ENCODE data around the gene WDR20.

The WDR20 gene

GRCh38 chr14:102177161-102177560, 37.5 kb downstream of the WDR20 start:
- H3K4me2 ChIP-seq, result no peak overlapping the region
- H4K20me1 ChIP-seq (ENCODE audit: insufficient read depth), result no peaks in the 10 kb centered on the region; the same call in 1 of the 2 replicates
- H3K36me3 ChIP-seq (ENCODE audit: insufficient read depth), result no peaks in the 10 kb centered on the region
- H3K79me2 ChIP-seq (ENCODE audit: insufficient read depth, low read depth), result peaks cover 41% of the 10 kb centered on the region
- peaks cover 14% of the 10 kb centered on the region for H3K4me1 ChIP-seq (ENCODE audit: low read depth, poor library complexity, severe bottlenecking)
- H2AFZ ChIP-seq (ENCODE audit: low read depth), result no peak overlapping the region
- H3K27me3 ChIP-seq (ENCODE audit: insufficient read depth, low read depth), result no peaks in the 10 kb centered on the region
- H3K4me3 ChIP-seq (IDR thresholded peaks at IDR 0.05; ENCODE audit: insufficient read depth, low read depth, low read length), result no peak overlapping the region
- TF ChIP-seq, protein P1, sequence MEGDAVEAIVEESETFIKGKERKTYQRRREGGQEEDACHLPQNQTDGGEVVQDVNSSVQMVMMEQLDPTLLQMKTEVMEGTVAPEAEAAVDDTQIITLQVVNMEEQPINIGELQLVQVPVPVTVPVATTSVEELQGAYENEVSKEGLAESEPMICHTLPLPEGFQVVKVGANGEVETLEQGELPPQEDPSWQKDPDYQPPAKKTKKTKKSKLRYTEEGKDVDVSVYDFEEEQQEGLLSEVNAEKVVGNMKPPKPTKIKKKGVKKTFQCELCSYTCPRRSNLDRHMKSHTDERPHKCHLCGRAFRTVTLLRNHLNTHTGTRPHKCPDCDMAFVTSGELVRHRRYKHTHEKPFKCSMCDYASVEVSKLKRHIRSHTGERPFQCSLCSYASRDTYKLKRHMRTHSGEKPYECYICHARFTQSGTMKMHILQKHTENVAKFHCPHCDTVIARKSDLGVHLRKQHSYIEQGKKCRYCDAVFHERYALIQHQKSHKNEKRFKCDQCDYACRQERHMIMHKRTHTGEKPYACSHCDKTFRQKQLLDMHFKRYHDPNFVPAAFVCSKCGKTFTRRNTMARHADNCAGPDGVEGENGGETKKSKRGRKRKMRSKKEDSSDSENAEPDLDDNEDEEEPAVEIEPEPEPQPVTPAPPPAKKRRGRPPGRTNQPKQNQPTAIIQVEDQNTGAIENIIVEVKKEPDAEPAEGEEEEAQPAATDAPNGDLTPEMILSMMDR (conservative IDR thresholded peaks at IDR 0.05; ENCODE audit: low read depth, low read length), result no peak
- H3K27ac ChIP-seq, result no peak overlapping the region
- no peak overlapping the region for H3K9ac ChIP-seq

- no peak overlapping the region for H3K27ac ChIP-seq
- H3K4me1 ChIP-seq (ENCODE audit: low read depth, poor library complexity, severe bottlenecking), result peaks cover 17% of the 10 kb centered on the region
- H3K4me2 ChIP-seq, result no peak overlapping the region
- no peaks in the 10 kb centered on the region; the same call in 1 of the 2 replicates for H4K20me1 ChIP-seq (ENCODE audit: insufficient read depth)
- H3K79me2 ChIP-seq (ENCODE audit: insufficient read depth, low read depth), result peaks cover 48% of the 10 kb centered on the region
- no peaks in the 10 kb centered on the region for H3K36me3 ChIP-seq (ENCODE audit: insufficient read depth)
- no peak overlapping the region for H3K4me3 ChIP-seq (IDR thresholded peaks at IDR 0.05; ENCODE audit: insufficient read depth, low read depth, low read length)
- H2AFZ ChIP-seq (ENCODE audit: low read depth), result no peak overlapping the region
- no peaks in the 10 kb centered on the region for H3K27me3 ChIP-seq (ENCODE audit: insufficient read depth, low read depth)
- H3K9ac ChIP-seq, result no peak overlapping the region
- TF ChIP-seq, protein P1 (conservative IDR thresholded peaks at IDR 0.05; ENCODE audit: low read depth, low read length), result no peak
Observed at GRCh38 chr14:102178806-102179205, 39.1 kb downstream of the WDR20 start.

- TF ChIP-seq, protein P1 (conservative IDR thresholded peaks at IDR 0.05; ENCODE audit: low read depth, low read length), result no peak
- Histone ChIP-seq H3K27me3 (ENCODE audit: insufficient read depth, low read depth) (no peaks in the 10 kb centered on the region), H3K4me1 (ENCODE audit: low read depth, poor library complexity, severe bottlenecking) (peaks cover 17% of the 10 kb centered on the region), H2AFZ (ENCODE audit: low read depth) (no peak overlapping the region), H3K9ac (no peak overlapping the region), H3K4me2 (no peak overlapping the region), H4K20me1 (ENCODE audit: insufficient read depth) (no peaks in the 10 kb centered on the region; the same call in 1 of the 2 replicates), H3K4me3 (IDR thresholded peaks at IDR 0.05; ENCODE audit: insufficient read depth, low read depth, low read length) (no peak overlapping the region), H3K36me3 (ENCODE audit: insufficient read depth) (no peaks in the 10 kb centered on the region), H3K27ac (no peak overlapping the region), H3K79me2 (ENCODE audit: insufficient read depth, low read depth) (peaks cover 42% of the 10 kb centered on the region)
Observed at GRCh38 chr14:102180248-102180998, 40.7 kb downstream of the WDR20 start.

GRCh38 chr14:102181187-102181586, 41.5 kb downstream of the WDR20 start:
- Histone ChIP-seq H3K4me1 (ENCODE audit: low read depth, poor library complexity, severe bottlenecking) (peaks cover 17% of the 10 kb centered on the region), H3K4me3 (IDR thresholded peaks at IDR 0.05; ENCODE audit: insufficient read depth, low read depth, low read length) (no peak overlapping the region), H3K27ac (no peak overlapping the region), H4K20me1 (ENCODE audit: insufficient read depth) (no peaks in the 10 kb centered on the region; the same call in 1 of the 2 replicates), H3K9ac (no peak overlapping the region), H3K4me2 (no peak overlapping the region), H3K79me2 (ENCODE audit: insufficient read depth, low read depth) (peaks cover 46% of the 10 kb centered on the region), H2AFZ (ENCODE audit: low read depth) (no peak overlapping the region), H3K36me3 (ENCODE audit: insufficient read depth) (no peaks in the 10 kb centered on the region), H3K27me3 (ENCODE audit: insufficient read depth, low read depth) (no peaks in the 10 kb centered on the region)
- TF ChIP-seq, protein P1 (conservative IDR thresholded peaks at IDR 0.05; ENCODE audit: low read depth, low read length), result no peak

Data from KMS-11 (cell line).